ENCODE measurements around the gene TRIO. TPM values are rescaled to one million over a fixed set of nuclear protein-coding genes. Genes with fewer than 3 reads are reported as not detected.

The TRIO gene
- total RNA-seq, 1 experiment from 2014 or later: 99.8 TPM

DNA sequence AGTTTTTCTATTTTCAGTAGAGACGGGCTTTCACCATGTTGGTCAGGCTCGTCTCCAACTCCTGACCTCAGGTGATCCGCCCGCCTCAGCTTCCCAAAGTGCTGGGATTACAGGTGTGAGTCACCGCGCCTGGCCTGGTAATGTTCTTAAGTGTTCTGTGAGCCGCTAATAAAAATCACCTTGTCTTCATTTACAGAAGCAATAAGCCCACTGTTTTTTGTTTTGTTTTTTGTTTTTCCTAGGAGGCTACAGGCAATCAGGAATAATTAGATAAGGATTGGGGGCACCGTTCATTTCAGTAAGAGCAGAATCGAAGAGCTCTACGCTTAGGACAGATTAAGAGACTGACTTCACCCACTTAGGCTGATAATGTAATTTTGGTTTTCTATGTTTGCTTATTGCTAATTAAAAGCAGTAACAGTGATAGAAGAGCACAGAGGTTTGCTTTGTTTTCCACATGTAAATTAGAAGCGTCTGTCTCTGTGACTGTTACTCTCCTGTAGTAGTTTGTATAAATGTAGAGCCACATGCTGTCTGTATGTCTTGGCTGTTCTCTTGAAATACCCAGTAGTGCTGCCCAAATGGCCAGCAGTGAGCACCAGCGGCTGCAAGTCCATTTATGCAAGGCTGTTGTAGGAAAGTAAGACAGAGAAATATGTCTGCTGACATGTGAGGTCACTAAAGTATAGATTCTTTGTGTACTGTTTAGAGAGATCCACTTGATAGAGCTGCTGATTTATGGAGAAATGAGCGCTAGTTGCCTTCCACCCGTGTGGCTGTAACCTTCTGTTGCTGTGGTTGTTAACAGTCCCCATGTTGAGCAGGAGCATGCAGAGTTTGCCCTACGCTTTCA lies 30.5 kb downstream of the TRIO start:
- POLR2A ChIA-PET (ENCODE audit: low non-redundant PET): no interaction called here
- BruUV-seq (replicated peaks): no TSS peak

DNA sequence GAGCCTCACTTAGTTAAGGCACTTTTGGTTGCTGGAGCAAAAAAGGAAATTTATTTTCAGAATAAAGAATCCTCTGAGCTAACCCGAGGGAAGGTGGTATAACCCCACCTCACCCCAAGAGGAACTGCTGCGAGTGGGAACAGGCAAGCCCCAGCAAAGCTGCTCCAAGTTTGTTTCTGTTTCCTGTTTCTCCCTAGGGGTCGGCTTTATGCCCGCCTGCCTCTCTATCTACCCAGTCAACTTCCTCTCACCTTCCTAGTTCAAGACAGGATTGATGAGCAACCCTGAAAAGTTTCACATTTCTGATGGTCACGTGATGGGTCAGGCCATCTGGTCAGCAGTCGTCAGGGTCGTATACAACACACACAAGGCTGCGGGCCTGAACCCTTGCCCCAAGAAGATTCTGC lies 31.1 kb downstream of the TRIO start:
- Histone ChIP-seq H3K36me3 (ENCODE audit: insufficient read depth, low read length, poor library complexity, severe bottlenecking) (no peaks in the 10 kb centered on the region), H3K4me1 (ENCODE audit: insufficient read depth, low read length, poor library complexity, severe bottlenecking) (peaks cover 81% of the 10 kb centered on the region), H3K4me3 (ENCODE audit: low read depth, low read length, poor library complexity, severe bottlenecking) (peak overlapping the region; percentile 20), H3K9me3 (ENCODE audit: low read depth, low read length, poor library complexity, severe bottlenecking) (no peaks in the 10 kb centered on the region), H3K27ac (ENCODE audit: low read depth, low read length, poor library complexity, severe bottlenecking) (peak overlapping the region; percentile 67), H3K27me3 (replicated peaks; ENCODE audit: insufficient read depth, low read depth, low read length, poor library complexity) (no peaks in the 10 kb centered on the region)
- ChIA-PET POLR2A (ENCODE audit: low non-redundant PET) (no interaction called here), CTCF (no interaction called here)
- intact Hi-C loops (cut with micrococcal nuclease; ENCODE audit: unreplicated experiment): no loop called here
- DNase-seq (ENCODE audit: low spot score): peak; percentile 75
- no TSS peak for BruUV-seq (replicated peaks)
- TF ChIP-seq EZH2 (IDR thresholded peaks at IDR 0.05; ENCODE audit: borderline replicate concordance, low read depth, low read length, poor library complexity, severe bottlenecking): no peak
- TF ChIP-seq, protein P1, sequence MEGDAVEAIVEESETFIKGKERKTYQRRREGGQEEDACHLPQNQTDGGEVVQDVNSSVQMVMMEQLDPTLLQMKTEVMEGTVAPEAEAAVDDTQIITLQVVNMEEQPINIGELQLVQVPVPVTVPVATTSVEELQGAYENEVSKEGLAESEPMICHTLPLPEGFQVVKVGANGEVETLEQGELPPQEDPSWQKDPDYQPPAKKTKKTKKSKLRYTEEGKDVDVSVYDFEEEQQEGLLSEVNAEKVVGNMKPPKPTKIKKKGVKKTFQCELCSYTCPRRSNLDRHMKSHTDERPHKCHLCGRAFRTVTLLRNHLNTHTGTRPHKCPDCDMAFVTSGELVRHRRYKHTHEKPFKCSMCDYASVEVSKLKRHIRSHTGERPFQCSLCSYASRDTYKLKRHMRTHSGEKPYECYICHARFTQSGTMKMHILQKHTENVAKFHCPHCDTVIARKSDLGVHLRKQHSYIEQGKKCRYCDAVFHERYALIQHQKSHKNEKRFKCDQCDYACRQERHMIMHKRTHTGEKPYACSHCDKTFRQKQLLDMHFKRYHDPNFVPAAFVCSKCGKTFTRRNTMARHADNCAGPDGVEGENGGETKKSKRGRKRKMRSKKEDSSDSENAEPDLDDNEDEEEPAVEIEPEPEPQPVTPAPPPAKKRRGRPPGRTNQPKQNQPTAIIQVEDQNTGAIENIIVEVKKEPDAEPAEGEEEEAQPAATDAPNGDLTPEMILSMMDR (conservative IDR thresholded peaks at IDR 0.05; ENCODE audit: low read depth, low read length): no peak

More for the DNA sequence above, 30.5 kb downstream of the TRIO start:
- TF ChIP-seq, protein P1 (conservative IDR thresholded peaks at IDR 0.05; ENCODE audit: low read depth, low read length): no peak
- no peak for TF ChIP-seq EZH2 (IDR thresholded peaks at IDR 0.05; ENCODE audit: borderline replicate concordance, low read depth, low read length, poor library complexity, severe bottlenecking)
- Histone ChIP-seq H3K27me3 (replicated peaks; ENCODE audit: insufficient read depth, low read depth, low read length, poor library complexity) (no peaks in the 10 kb centered on the region), H3K36me3 (ENCODE audit: insufficient read depth, low read length, poor library complexity, severe bottlenecking) (no peaks in the 10 kb centered on the region), H3K4me3 (ENCODE audit: low read depth, low read length, poor library complexity, severe bottlenecking) (peak overlapping the region; percentile 20), H3K27ac (ENCODE audit: low read depth, low read length, poor library complexity, severe bottlenecking) (peak overlapping the region; percentile 67), H3K4me1 (ENCODE audit: insufficient read depth, low read length, poor library complexity, severe bottlenecking) (peaks cover 81% of the 10 kb centered on the region), H3K9me3 (ENCODE audit: low read depth, low read length, poor library complexity, severe bottlenecking) (no peaks in the 10 kb centered on the region)
- CTCF ChIA-PET: interaction anchor here (0.7 kb wide), 1 partner anchor 15 kb away, joined by 6 read pairs; no protein-coding TSS in a partner anchor
- intact Hi-C loops (cut with micrococcal nuclease; ENCODE audit: unreplicated experiment): no loop called here
- DNase-seq (ENCODE audit: low spot score): peak; percentile 10

DNA sequence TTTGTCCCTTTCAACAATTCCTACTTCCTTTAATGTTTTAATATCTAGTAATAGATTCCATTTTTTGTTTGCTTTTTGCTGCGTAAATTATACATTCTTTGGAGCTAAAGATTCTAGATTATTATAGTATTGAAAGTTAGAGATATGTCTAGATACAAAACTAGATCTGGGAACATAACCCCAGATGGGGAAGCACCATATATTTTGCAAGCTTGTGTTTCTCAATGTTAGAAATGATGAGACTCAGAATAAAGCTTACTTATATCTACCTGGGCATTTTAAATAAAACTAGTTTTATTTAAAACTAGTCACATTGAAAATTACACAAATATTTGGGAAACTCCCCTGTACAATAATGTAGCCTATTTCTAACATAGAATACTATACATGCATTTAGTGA lies 32.2 kb downstream of the TRIO start:
- intact Hi-C loops (cut with micrococcal nuclease; ENCODE audit: unreplicated experiment): no loop called here
- H3K36me3 ChIP-seq (ENCODE audit: insufficient read depth, low read length, poor library complexity, severe bottlenecking): no peaks in the 10 kb centered on the region
- H3K27ac ChIP-seq (ENCODE audit: low read depth, low read length, poor library complexity, severe bottlenecking): no peak overlapping the region
- H3K27me3 ChIP-seq (replicated peaks; ENCODE audit: insufficient read depth, low read depth, low read length, poor library complexity): no peaks in the 10 kb centered on the region
- TF ChIP-seq EZH2 (IDR thresholded peaks at IDR 0.05; ENCODE audit: borderline replicate concordance, low read depth, low read length, poor library complexity, severe bottlenecking): no peak
- no peaks in the 10 kb centered on the region for H3K9me3 ChIP-seq (ENCODE audit: low read depth, low read length, poor library complexity, severe bottlenecking)
- H3K4me1 ChIP-seq (ENCODE audit: insufficient read depth, low read length, poor library complexity, severe bottlenecking): peaks cover 81% of the 10 kb centered on the region
- no TSS peak for BruUV-seq (replicated peaks)
- ChIA-PET CTCF (no interaction called here), POLR2A (ENCODE audit: low non-redundant PET) (no interaction called here)
- DNase-seq (ENCODE audit: low spot score): no peak
- no peak overlapping the region for H3K4me3 ChIP-seq (ENCODE audit: low read depth, low read length, poor library complexity, severe bottlenecking)

Measured in A673 (cell line).